Activated CD8-positive, alpha-beta memory T cell treated with anti-CD3 and anti-CD28 coated beads, Interleukin-2, amount 50 U/mL, for 1 hour (primary cell): ENCODE results near the gene CPHXL2.

ENCODE experiments used
- DNase-seq: peaks from one replicate; pipeline ENCODE4 v3.0.0-alpha.2; 2020; ENCODE audit errors: extremely low read depth

Gene CPHXL2

GRCh38 chr16:75676909-75677308 is at the start of gene CPHXL2:
Gene CPHXL2, minus strand, starts transcription at chr16:75677009. Its CDS starts 10 bp downstream, at chr16:75676999.
- no peak for DNase-seq

GRCh38 chr16:75726390-75726789 is 49.6 kb upstream of the CPHXL2 start, which contains the start of gene CPHXL:
Gene CPHXL, minus strand, starts transcription at chr16:75726490. Its CDS starts 48 bp downstream, at chr16:75726442.
- DNase-seq: no peak

GRCh38 chr16:75718452-75718851 is 41.6 kb upstream of the CPHXL2 start:
- DNase-seq: no peak

- no peak for DNase-seq
These were observed 37.9 kb upstream of the CPHXL2 start for GRCh38 chr16:75714661-75715060.

- DNase-seq: no peak
These were observed 33.5 kb upstream of the CPHXL2 start for GRCh38 chr16:75710344-75710743.

GRCh38 chr16:75703306-75703705 is 26.5 kb upstream of the CPHXL2 start:
- DNase-seq: no peak

GRCh38 chr16:75702242-75702641 is 25.4 kb upstream of the CPHXL2 start:
- DNase-seq: no peak

GRCh38 chr16:75701361-75701760 is 24.6 kb upstream of the CPHXL2 start, which contains the start of gene DUXB:
Gene DUXB, minus strand, starts transcription at chr16:75701461. Its CDS starts 43 bp downstream, at chr16:75701418.
- no peak for DNase-seq

GRCh38 chr16:75697571-75697970 is 20.8 kb upstream of the CPHXL2 start:
- DNase-seq: no peak

GRCh38 chr16:75695708-75696107 is 18.9 kb upstream of the CPHXL2 start:
- DNase-seq: no peak

- no peak for DNase-seq
These were observed 10.6 kb upstream of the CPHXL2 start for GRCh38 chr16:75687361-75687760.

GRCh38 chr16:75682308-75682707 is 5.5 kb upstream of the CPHXL2 start:
- DNase-seq: no peak

GRCh38 chr16:75679366-75679765 is 2.6 kb upstream of the CPHXL2 start:
- DNase-seq: no peak

GRCh38 chr16:75667503-75667902 is 9.3 kb downstream of the CPHXL2 start:
- no peak for DNase-seq

GRCh38 chr16:75660726-75661302 is 16.0 kb downstream of the CPHXL2 start:
- no peak for DNase-seq

GRCh38 chr16:75660321-75660720 is 16.5 kb downstream of the CPHXL2 start:
- no peak for DNase-seq

- no peak for DNase-seq
These were observed 18.6 kb downstream of the CPHXL2 start for GRCh38 chr16:75658175-75658574.

GRCh38 chr16:75653922-75654321 is 22.9 kb downstream of the CPHXL2 start:
- DNase-seq: no peak

GRCh38 chr16:75648265-75649076 is 28.3 kb downstream of the CPHXL2 start:
- DNase-seq: peak; percentile 58

- peak; percentile 75 for DNase-seq
These were observed 29.1 kb downstream of the CPHXL2 start, which contains the start of the genes KARS1 and TERF2IP for GRCh38 chr16:75647492-75648264. Gene KARS1, minus strand, starts transcription at chr16:75647665. Its CDS starts 26 bp downstream, at chr16:75647639. Gene TERF2IP, plus strand, starts transcription at chr16:75647773. Its CDS starts 110 bp downstream, at chr16:75647883.

GRCh38 chr16:75647112-75647491 is 29.7 kb downstream of the CPHXL2 start:
- no peak for DNase-seq
